DMS 273 (cell line): Measurements from ENCODE around the gene FLNC.
A peak's percentile ranks its signal among the peaks of the same experiment; 100 is the strongest.

Experiments used
- DNase-seq: peaks from one replicate; lab custom pipeline; 2025; ENCODE audit not compliant: unreplicated experiment; lab: John Stamatoyannopoulos, UW

FLNC gene

DNA sequence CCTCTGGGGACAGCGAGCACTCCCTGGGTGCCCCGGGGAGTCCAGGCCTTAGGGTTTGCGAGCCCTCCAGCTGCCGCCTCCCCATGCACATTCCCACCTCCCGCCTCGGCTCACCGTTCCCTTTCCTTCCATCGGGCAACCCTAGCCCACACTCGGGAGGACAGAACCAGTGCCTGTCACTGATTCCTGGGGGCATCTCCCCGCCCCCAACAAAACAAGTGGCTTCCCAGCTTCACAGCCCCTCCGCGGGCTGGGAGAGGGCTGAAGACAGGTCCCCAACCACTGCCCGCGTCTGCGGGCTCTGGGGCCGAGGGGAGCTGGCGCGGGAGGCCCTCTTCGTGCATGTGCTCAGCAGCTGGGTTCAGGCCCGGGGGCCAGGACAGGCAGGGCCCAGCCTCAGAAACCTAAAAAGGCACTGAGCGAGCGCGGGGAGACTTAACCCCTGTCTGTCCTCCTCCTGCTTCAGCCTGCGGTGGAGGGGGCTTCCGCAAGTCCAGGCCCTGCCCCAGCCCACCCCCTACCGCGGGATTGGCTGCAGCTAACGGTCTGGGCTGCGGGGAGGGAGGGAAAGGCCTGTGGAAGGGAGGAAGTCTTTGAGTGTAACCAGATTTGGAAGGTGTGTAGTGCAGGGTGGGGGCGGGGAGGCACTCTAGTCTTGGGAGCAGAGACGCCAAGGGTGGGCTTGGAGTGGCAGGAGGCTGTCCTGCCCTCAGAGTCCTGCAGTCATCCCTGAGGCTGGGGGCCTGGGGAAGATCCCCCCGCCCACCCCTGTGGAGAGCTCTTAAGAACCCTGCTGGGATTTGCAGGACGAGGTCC lies 1.2 kb downstream of the FLNC start:
- DNase-seq: peak; percentile 93

GRCh38 chr7:128831994-128832879 lies 2.0 kb downstream of the FLNC start:
- peak; percentile 98 for DNase-seq

DNA sequence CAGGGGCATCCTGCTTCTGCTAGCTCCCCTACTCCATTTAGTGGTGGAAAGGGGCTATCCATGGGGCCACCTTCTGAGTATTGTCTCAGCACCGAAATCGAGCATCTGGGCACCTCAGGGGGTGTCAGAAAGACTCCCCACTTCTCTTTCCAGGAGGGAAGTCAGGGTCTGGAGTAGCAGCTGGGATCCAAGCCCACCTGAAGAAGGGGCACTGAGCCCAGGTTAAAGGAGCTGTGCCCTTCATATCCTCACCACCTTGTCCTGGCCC lies 2.6 kb downstream of the FLNC start:
- no peak for DNase-seq

- peak; percentile 99 for DNase-seq
Measured at GRCh38 chr7:128833148-128833945, 3.1 kb downstream of the FLNC start.

DNA sequence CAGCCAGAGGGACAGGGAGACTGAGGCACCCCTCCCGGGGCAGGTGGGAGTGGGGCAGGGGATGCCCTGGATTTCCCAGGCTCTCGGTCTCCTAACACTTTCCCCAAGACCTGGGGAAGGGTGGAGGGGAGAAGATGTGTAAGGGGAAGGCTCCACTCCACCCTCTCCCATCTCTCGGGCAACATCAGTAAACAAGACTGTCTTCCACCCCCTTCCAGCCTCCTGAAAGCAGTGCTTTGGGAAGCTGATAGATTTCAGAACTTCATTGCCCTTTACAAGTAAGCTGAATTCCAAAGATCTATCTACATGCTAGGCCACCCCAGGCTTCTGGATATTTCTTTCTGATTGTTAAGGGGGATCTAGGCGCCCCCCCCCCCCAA lies 3.7 kb downstream of the FLNC start:
- DNase-seq: peak; percentile 65

DNA sequence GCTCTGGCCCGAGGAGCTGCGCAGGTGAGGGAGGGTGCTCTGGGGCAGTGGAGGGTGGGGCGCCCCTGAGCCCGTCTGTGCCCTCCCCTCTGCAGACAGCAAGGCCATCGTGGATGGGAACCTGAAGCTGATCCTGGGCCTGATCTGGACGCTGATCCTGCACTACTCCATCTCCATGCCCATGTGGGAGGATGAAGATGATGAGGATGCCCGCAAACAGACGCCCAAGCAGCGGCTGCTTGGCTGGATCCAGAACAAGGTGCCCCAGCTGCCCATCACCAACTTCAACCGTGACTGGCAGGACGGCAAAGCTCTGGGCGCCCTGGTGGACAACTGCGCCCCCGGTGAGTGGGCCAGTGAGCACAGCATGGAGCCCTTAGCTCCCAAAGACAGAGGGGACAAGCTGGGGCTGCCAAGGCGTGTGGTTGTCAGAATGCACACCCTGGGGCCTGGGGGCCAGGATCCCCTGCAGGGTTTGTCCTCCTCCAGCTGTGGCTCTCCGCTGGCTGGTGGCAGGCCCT lies 5.1 kb downstream of the FLNC start:
- no peak for DNase-seq

GRCh38 chr7:128835790-128836641 lies 5.8 kb downstream of the FLNC start:
- DNase-seq: no peak

- no peak for DNase-seq
Measured at GRCh38 chr7:128836729-128837348, 6.6 kb downstream of the FLNC start.

DNA sequence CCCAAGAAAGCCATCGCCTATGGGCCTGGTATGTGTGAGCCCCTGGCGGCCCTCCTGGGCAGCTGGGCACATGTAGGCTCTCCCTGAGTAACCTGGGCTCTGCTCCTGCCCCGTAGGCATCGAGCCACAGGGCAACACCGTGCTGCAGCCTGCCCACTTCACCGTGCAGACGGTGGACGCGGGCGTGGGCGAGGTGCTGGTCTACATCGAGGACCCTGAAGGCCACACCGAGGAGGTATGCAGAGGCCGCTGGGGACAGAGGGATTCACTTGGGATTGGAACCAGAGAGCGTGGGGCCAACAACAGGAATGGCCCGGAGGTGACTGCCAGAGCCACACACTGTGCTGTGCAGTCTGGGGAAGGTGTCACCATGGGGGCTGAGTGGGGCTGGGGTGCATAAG lies 7.3 kb downstream of the FLNC start:
- DNase-seq: no peak

GRCh38 chr7:128838109-128838779 lies 8.0 kb downstream of the FLNC start:
- DNase-seq: no peak

DNA sequence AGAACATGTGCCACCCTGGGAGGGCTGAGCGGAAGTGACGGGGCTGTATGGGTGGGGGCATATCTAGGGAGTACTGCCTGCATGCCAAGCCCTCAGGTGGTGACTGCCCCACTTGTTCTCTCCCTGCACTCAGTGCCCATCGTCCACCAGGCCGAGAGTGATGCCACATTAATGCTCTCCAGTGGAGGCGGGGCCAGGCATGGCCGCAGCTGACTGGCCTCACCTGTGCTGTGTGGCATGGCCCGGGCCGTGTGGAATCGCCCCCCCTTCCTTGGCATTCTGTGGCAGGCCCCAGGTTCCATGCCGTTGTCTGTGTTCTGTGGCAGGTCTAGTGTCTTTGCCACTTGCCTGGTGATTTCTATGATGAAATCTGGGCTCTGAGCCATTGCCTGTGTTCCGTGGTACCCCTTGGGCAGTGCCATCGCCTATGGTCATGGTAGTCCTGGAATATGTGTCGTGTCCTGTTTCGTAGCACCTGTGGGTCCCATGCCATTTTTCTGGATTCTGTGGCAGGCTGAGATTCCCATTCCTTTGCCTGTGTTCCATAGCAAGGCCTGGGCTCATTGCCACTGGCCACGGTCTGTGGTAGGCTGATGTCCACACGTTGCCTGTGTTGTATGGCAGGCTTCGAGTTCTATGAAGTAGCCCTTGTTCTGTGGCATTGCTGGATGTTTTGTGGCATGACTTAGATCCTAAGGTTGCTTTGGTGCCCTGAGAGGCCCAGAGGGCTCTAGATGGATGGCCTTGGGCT lies 8.9 kb downstream of the FLNC start:
- DNase-seq: no peak

DNA sequence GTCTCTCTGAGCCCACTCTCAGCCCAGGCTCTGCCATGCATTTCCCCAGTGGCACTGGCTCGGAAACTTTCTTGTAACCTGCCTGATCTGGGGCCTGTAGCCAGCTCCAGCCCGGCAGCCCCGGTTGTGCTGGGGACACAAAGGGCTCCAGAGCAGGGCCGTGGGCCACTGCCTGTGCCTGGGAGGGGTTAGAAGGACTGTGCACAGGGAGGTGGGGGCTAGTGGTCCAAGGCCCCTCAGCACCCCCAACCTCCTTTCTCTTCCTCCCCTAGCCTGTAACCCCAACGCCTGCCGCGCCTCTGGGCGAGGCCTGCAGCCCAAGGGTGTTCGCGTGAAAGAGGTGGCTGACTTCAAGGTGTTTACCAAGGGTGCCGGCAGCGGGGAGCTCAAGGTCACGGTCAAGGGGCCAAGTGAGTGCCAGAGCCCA lies 9.6 kb downstream of the FLNC start:
- DNase-seq: no peak

- no peak for DNase-seq
Measured at GRCh38 chr7:128840326-128841170, 10.3 kb downstream of the FLNC start.

DNA sequence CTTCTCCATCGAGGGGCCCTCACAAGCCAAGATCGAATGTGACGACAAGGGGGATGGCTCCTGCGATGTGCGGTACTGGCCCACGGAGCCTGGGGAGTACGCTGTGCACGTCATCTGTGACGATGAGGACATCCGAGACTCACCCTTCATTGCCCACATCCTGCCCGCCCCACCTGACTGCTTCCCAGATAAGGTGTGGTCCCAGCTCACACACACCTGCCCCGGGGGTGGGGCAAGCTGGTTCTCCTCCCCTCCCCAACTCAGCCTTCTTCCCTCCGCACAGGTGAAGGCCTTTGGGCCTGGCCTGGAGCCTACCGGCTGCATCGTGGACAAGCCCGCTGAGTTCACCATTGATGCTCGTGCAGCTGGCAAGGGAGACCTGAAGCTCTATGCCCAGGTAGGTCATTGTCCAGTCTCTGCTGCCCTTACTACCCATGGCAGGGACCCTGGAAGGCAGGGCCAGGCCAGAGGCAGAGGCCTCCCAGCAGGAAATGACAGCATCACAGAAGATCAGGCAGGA lies 11.0 kb downstream of the FLNC start:
- DNase-seq: no peak

DNA sequence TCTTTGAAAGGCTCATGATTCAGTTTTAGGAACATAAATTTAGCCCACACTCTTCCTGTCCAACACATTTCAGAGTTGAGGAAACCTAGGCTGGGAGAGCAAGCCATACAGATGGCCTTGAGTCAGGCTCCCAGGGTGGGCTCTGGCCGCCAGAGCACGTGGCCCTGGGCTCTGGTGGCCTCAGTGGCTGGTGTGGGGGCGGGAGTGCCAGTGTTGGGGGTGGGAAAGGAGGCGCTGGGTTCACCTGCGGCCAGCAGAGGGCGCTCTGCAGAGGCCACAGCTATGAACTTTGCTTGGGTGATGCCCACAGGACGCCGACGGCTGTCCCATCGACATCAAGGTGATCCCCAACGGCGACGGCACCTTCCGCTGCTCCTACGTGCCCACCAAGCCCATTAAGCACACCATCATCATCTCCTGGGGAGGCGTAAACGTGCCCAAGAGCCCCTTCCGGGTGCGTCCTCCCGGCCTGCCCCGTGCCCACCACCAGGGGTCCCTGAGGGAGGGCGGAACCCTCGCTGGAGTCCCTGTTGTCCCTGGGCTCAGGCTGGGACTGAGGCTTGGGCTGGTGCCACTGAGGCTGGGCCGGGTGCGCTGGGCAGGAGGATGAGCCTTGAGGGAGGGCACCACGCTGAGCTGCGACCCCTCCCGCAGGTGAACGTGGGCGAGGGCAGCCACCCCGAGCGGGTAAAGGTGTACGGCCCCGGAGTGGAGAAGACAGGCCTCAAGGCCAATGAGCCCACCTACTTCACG lies 11.9 kb downstream of the FLNC start:
- DNase-seq: peak; percentile 84

- DNase-seq: no peak
Measured at GRCh38 chr7:128842674-128843641, 12.8 kb downstream of the FLNC start.
